SW 1271 (cell line): ENCODE results near the gene PRKAG2.

ENCODE experiments used
- DNase-seq, 2 experiments: peaks; one replicate each; lab custom pipeline; 2025; lab: John Stamatoyannopoulos, UW

PRKAG2 gene

DNA sequence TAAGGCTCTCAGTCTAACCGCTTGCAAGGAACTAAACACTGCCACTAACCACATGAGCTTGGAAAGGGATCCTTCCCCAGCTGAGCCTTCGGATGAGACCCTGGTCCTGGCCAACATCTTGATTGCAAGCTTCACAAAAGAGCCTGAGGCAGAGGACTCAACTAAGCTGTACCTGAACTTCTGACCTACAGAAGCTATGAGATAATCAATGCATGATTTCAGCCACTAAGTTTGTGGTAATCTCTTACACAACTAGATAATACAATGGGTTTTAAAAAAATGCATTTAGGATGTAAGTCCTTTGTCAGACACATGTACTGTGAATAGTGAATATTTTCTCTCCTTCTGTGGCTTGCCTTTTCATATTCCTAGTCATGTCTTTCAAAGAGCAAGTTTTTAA, 231.6 kb downstream of the PRKAG2 start:
- DNase-seq, result no peak

DNA sequence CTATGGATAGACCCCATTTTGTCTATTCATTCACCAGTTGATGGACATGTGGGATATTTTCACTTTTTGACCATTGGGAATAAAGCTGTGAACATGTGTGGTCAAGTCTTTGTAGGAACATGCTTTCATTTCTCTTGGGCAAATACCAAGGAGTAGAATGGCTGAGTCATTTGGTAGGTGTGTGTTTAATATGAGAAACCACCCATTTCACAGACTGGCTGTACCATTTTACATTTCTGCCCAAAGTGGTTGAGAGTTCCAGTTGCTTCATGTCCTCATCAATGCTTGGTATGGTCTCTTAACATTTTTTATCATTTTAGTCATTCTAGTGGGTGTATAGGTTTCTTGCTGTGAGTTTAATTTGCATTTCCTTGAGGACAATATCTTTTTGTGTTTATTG, 232.4 kb downstream of the PRKAG2 start:
- no peak for DNase-seq

DNA sequence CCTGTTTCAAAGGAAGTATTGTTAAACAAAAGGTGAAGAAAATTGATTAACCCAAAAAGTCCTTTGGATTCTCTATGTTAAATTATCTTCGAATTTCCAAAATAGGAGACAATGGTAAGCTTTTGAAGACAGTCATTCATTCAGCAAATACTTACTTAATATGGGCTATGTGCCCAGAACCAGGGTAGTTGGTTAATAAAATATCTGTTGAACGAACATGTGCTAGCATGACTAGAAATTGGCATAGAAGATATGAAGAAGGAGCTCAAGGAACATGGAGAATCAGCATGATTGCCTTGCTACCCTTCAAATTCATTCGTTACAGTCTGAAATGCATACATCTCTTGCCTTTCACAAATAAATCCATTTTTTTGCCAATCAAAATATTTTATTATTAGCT, 234.2 kb downstream of the PRKAG2 start:
- DNase-seq, result no peak

DNA sequence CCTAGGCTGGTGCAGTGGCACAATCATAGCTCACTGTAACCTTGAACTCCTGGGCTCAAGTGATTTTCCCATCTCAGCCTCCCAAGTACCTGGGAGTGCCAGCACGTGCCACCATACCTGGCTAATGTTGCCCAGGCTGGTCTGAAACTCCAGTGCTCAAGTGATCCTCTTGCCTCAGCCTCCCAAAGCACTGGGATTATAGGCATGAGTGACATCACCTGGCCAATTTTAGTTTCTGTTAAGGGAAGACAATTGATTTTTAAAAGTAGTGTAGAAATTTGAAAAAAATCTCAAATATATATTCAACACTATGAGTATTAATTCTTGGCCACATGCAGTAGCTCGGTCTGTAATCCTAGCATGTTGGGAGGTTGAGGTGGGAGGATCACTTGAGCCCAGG, 235.3 kb downstream of the PRKAG2 start:
- DNase-seq, result no peak

DNA sequence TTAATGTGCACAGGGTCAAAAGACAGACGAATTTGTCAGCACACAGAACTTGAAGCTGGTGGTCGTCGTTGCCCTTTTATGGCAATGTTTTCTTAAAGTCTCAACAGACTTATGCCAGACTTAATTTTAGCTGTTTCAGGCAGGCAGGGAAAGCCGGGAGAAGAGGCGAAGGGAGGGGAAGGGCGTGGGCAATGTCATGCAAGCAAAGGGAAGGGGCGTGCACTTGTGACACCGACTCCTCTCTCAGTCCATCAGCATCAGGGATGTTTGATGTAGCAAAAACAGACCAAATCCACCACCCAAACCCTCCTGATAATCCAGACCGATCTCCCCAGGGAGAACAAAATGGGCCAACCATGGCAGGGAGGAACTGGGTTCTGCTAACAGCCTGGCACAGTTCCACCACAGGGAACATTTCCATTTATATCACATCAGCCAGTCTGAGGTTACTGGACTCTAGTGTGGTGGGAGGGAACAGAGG, 239.1 kb downstream of the PRKAG2 start:
- no peak for DNase-seq

DNA sequence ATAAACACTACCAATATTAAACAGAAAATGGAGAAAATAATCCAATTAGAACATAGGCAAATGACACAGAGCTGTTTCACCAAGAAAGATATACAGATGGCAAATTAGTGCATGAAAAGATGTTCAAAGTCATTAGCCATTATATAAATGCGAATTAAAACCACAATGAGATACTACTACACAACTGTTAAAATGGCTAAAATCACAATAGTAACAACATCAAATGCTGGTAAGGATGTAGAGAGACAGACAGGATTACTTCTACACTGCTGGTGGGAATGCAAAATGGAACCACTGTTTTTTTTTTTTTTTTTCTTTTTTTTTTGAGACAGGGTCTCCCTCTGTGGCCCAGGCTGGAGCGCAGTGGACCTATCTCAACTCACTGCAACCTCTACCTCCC, 242.3 kb downstream of the PRKAG2 start:
- DNase-seq, result no peak

DNA sequence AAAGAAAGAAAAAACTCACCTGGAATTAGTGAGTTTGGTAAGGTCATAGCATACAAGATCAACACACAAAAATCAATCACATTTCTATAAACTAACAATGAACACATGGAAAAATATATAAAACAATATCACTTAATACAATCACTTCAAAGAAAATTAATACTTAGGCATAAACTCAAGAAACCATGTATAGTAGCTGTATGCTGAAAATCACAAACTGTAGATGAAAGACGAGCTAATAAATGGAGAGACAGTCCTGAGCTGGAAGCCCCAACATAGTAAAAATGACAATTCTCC, 243.5 kb downstream of the PRKAG2 start:
- no peak for DNase-seq

DNA sequence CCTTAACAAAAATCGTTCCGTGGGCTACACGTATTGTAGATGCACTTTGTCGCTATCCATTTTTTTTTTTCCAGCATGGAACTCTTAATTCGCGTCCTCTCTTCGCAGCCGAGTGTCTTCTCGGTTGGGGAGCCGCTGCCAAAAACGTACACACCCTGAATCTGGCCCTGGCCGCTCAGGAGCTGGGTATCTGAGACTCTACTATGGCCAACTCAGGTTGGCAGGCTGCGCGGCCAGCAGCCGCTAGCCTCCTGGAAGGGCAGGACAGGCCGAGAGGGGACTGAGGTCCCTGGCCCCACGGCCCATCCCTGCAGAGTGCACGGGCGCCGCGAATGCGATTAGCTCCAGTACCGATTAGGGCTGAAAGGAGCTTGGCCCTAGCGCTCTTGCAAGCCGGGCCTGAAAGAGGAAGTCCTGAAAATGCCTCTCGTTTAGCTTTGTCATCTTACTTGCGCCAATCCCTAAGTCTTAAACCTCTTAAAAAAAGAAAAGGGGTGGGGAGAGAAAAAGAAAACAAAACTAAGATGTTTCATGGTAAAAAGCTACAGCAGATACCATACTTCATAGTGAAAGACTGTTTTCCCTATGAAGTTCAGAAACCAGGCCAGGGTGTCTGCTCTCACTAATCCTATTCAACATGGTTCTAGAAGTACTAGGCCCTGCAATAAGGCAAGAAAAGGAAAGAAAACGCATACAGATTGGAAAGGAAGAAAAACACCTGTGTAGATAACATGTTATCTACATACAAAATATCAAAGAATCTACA, 244.0 kb downstream of the PRKAG2 start:
- no peak for DNase-seq

DNA sequence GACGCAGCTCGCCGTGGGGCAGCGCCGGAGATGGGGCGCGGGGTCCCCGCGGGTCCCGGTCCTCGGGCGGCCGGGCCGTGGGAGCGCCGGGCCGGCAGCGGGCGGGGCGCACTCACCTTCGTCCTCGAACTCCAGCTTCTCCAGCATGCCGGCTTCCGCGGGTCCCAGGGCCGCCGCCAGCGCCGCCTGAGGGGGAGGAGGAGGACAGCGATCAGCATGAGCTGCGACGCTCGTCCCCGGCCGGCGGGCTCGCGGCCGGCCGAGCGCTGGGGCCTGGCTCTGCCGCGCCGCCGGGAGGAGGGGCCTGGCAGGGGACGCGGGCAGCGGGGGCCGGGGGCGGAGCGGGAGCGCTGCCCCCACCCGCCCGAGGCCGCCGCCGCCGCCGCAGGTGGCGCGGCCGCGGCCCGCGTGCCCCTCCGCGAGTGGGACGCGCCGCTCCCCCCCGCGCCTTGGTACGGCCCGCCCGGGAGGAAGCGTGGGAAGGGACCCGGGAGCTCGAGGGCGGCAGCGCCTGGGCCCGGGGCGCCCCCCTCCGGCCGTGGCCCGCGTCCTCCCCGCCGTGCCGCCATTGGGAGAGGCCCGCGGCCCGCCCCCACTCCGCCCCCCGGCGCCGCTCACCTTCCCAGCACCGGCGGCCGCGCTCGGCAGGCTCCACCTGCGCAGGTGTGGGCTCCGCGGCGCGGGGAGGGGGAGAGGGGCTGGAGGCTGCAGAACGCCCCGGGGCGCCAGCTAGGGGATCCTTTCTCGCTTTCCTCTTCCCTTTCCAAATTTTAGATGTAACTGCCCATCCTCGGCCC, 244.8 kb downstream of the PRKAG2 start:
- peak; percentile 70 to 76 for DNase-seq

DNA sequence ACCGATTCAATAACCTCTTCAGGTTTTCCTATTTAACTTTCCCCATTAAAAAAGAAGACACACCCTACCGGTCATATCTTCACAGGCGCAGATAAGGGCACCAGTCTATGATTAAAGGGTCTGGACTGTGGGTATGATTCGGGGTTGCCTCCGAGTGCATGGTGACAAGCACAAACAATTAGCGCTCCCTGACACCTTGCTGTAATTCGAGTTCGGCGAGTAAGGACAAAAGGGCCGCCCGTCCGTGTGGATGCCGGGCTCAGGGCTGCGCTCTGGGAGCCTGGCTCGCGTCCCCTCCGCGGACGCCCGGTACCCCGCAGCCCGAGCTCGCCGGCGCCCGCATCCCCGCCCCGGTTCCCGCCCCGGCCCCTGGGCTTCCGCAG, 245.4 kb downstream of the PRKAG2 start:
- DNase-seq, result peak; percentile 18 to 62

DNA sequence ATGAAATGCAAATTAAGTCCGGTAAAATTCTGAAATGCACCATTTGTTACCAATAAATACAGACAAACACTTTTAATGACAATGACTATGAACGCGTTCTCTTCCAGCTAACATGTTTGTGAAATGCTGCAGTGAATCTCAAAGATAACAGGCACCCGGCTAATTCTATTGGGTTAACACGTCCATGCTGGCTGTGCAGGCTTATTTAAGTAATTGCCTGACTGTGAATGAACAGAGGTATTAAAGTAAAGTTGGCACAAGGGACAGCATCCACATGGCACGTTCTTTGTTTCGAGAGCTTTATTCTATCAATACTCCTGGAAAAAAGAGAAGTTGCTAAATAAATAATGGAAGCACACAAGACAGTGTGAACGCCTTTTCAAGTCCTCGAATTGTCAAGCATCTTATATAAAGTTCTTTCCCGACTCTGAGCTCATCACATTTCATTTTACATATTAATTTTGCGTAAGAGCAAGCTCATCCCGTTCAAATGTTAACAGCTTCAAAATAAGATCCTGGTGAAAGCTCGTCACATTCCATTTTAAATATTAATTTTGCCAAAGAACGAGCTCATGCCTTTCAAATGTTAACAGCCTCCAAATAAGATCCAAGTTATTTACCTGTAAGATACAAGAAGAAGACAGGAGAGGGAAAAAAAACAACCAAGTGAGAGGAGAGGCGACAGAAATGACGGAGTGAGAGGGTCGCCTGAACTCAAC, 245.9 kb downstream of the PRKAG2 start:
- DNase-seq, result no peak

DNA sequence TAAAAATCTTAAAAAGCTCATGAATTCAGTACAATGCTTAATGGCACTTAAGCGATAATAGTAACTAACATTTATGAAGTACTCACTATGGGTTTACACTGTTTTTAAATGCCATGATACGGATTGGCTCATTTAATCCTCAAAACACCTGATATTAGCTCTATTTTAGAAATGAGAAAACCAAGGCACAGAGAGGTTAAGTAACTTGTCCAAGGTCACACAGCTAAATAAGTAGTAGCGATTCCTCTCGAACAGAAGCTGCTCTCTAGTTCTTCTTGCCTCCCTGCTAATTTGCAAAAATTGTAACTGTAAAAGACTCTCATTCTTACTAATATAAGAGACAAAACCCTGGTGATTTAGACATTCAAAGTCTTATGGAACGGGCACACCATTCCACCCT, 246.6 kb downstream of the PRKAG2 start:
- DNase-seq, result no peak

DNA sequence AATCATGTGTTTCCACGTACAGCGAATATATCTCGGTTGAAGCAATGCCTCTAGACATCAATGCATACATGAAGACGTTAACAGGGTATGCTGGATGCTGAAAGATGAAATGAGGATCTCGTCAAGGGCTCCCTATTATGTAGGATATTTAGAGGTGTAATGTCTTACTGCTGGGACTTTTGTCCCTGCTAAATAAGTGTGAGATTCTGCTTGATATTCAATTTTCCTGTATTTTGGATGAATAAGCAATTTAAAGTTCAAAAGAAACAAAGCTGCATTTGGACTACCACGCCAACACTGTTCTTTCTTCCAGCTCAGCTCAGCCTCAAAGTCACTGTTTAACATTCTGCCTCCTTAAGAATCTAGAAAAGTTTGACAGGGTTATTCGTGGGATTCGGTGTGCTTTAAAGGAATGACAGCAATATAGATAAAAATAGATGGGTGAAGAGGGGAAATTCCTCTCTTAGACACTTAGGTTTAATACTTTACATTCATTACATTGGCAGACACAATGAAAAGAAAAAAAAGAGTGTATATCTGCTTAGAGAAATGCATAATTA, 247.1 kb downstream of the PRKAG2 start:
- DNase-seq, result no peak

DNA sequence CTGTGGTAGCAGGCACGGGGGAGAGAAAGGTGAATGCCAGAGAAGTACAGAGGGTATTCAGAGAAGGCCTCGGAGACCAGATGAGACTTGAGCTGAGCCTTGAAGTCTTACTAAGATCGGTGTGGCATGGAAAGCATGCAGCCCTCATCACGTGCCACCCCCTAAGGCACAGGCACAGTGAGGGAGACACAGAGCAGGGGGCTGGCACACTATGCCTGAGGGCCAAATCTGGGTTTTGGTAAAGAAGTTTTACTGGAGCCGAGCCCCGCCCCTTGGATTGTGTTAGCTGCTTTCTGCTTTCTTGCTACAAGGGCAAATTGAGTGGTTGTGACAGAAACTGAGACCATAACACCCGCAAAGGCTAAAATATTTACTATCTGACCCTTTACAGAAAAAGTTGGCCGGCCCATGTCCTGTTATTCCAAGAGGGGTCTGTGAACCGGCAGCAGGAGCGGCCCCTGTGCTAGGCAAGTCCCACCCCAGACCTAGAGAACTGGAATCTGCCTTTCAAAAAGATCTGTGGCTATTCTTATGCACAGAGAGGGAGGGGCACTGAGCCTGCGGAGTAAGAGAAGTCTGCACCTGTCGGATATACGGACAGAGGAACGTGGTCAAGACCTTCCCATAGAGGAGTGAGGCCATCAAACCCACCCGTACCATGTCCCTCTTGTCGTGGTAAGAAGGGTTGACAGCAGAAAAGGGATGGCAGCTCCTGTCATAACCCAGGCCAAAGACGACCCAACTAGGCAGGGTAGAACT, 247.9 kb downstream of the PRKAG2 start:
- DNase-seq, result no peak

DNA sequence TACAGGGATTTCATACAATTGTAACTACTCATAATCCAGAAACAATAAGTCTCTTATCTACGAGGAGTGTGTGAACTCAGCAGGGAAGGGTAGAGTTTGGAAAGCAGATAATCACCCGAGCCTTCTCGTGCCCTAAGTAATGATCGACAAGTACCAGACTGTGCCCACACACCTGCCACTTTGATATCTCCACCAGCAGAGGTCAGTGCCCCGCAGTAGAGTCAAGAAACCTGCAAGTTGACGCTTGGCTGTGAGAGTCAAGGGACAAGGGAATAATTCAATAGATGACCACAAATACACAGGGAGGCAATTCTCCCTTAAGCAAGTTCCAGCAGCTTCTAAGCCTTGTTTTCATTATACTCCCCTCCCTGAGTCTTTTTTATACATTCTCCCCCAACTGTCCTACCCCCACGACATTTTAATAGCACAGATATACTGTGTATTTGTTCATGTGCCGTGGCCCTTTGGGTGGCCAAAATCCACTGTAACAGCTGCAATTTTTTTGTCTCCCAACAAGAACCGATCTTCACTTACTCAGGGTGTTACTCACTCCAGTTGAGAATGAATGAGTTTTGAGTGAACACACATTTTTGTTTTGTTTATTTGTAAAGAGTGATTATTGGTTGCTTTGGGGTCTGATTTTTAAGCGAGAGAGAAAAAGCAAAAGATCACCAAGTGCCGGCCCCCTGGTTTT, 250.3 kb downstream of the PRKAG2 start:
- DNase-seq, result no peak

DNA sequence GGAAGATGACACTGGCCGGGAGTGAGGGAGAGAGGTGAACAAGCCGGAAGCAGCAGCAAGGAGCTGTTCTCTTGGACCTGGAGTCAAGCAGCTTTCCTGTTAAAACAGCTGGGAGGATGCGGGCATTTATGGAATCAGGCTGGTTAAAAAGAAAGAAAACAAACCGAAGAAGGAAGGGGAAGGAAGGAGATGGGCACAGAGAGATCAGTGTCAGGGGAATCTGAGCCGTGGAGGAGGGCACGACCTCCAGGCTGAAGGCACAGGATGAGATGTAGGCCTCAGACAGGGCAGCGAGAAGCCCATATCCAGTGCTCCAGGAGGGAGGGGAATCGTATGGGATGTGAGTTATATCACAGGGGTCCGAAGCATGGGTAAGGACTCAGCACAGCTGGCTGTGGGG, 251.3 kb downstream of the PRKAG2 start:
- DNase-seq, result no peak

DNA sequence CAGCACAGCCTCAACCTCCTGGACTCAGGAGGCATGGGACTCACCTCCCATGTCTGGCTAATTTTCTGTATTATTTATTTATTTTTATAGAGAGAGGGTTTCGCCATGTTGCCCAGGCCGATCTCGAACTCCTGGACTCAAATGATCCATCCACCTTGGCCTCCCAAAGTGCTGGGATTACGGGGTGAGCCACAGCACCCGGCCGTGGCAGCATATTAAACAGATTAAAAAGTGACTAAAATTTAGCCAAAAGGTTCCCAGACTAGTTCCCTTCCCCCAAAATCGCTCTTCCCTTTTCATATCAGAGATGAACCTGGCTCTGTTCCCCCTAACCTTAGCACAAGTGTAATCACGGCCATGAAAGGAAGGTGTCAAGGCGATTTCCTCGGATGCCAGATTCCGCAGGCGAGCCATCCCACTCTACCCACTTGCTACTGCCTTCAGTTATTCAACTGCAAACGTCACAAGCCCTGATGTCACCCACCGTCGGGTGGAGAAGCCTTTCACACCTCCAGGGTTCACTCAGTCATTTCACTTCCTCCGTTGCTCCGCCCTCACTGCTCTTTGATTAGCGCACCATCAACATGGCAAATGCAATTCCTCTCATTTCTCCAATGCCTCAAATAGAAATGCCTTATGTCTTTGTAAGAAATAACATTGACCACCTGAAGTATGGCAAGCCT, 252.5 kb downstream of the PRKAG2 start:
- DNase-seq, result no peak

DNA sequence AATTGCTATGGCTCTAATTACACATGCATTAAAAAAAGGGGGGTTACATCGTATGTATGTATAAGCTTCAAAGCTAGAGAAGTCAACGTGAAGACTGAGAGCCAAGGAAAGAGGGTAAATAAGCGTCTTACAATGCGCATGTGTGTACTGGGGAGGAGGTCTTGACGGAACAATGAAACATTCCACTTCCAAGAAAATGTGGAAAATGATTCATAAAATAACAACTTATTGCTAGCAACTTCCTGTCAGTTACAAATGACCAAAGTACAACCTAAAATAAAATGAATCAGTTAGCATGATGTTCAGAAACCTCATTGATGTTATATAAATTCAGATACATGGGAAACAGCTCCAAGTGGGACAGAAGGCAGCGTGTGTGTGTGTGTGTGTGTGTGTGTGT, 253.1 kb downstream of the PRKAG2 start:
- no peak for DNase-seq

DNA sequence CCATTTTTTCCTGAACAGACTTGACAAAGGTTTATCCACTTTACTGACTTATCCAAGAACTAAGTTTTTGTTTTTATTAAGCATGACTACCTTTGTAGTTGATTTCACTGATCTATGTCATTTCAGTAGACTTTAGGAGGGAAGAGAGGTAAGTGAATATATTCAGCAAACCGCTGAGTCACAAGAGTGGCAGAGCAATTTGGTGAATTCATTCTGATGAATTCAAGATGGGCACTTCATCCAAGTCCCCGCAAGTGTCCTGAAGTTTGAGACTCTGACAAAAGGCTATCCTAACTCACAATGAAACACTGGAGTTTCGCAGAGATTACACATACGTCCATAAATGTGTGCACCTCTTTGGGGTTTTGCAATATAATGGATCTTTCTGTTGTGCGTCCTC, 255.0 kb downstream of the PRKAG2 start:
- DNase-seq, result no peak

DNA sequence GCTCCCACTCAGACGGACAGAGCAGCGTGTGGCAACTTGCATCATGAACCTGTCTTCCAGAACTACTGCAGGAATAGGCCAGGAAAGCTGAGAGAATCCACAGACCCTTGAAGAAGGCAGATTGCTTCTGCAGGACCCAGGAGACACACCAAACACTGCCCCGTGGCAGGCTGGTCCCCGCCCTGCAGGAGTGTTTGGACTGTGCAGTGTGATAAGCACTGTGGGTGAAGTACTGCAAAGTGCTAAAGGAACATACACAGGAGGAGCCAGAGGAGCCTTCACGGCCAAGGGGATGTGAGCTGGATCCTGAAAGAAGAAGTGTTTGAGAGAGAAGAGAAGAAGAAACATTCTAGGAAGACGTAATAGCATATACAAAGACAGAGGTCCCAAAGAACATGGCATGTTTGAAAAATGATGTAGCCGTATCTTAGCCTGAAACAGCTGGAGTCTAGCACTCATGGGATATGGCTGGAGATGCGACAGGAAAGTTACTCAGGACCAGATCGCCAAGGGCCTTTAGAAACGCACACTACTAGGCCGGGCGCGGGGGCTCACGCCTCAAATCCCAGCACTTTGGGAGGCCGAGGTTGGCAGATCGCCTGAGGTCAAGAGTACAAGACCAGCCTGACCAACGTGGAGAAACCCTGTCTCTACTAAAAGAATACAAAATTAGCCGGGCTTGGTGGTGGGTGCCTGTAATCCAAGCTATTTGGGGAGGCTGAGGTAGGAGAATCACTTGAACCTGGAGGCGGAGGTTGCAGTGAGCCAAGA, 260.3 kb downstream of the PRKAG2 start:
- DNase-seq, result no peak
